Neural cell (in vitro differentiated cells): ENCODE results near the gene MRPS34.

Source experiments
- CTCF ChIP-seq: fragments of 450-650 bp; IDR thresholded peaks from 2 replicates; pipeline ENCODE4 v1.5.1; 2014; ENCODE audit warnings: antibody characterized with exemption, mild to moderate bottlenecking, moderate library complexity; ENCODE audit not compliant: poor library complexity, severe bottlenecking
- EP300 ChIP-seq: fragments of 450-650 bp; conservative IDR thresholded peaks from 2 replicates; pipeline ENCODE4 v1.6.1; 2014; ENCODE audit warnings: antibody characterized with exemption, mild to moderate bottlenecking, moderate library complexity; ENCODE audit not compliant: poor library complexity, severe bottlenecking
- EZH2 ChIP-seq: fragments of 200-600, 300-800 bp; shearing (Covaris generic), sonication (generic); IDR thresholded peaks from 2 replicates; pipeline ENCODE4 v1.6.1; 2014; ENCODE audit warnings: antibody characterized with exemption, low read length, borderline replicate concordance, mild to moderate bottlenecking; ENCODE audit not compliant: insufficient read depth, poor library complexity, severe bottlenecking
- MXI1 ChIP-seq: fragments of 450-650 bp; conservative IDR thresholded peaks from 2 replicates; pipeline ENCODE4 v1.6.1; 2014; ENCODE audit warnings: antibody characterized with exemption, mild to moderate bottlenecking; ENCODE audit not compliant: poor library complexity, severe bottlenecking
- RAD21 ChIP-seq: fragments of 450-650 bp; conservative IDR thresholded peaks from 2 replicates; pipeline ENCODE4 v1.6.1; 2014; ENCODE audit warnings: antibody characterized with exemption, mild to moderate bottlenecking, moderate library complexity
- REST ChIP-seq: IDR thresholded peaks from 2 replicates; pipeline ENCODE4 v1.6.1; 2012; ENCODE audit warnings: borderline replicate concordance
- SMC3 ChIP-seq: fragments of 450-650 bp; conservative IDR thresholded peaks from 2 replicates; pipeline ENCODE4 v1.6.1; 2014; ENCODE audit warnings: antibody characterized with exemption, mild to moderate bottlenecking, moderate library complexity; ENCODE audit not compliant: poor library complexity
- TAF1 ChIP-seq: IDR thresholded peaks from 2 replicates; pipeline ENCODE4 v1.6.1; 2012; ENCODE audit warnings: low read depth

GRCh38 chr16:1775006-1775845 lies 2.3 kb upstream of the MRPS34 start:
- TF ChIP-seq CTCF (no peak), EP300 (no peak), EZH2 (no peak), RAD21 (no peak), SMC3 (no peak), MXI1 (no peak), REST (no peak), TAF1 (no peak)
